K562 (cell line): ENCODE results near the gene CBL. TPM values are rescaled to one million over a fixed set of nuclear protein-coding genes. Genes with fewer than 3 reads are reported as not detected.
A peak's percentile ranks its signal among the peaks of the same experiment; 100 is the strongest.

Source experiments
- ATF7 ChIP-seq: fragments of 450-650 bp; IDR thresholded peaks from 2 replicates; pipeline ENCODE4 v1.7.1; 2014; ENCODE audit warnings: mild to moderate bottlenecking, moderate library complexity
- BRF1 ChIP-seq: IDR thresholded peaks from 3 replicates; pipeline ENCODE4 v1.6.1; 2011; ENCODE audit warnings: borderline replicate concordance, mild to moderate bottlenecking; ENCODE audit not compliant: insufficient read length; ENCODE audit errors: extremely low read depth
- CCAR2 ChIP-seq: fragments of 200-400 bp; formaldehyde crosslinking; IDR thresholded peaks from 2 replicates; pipeline ENCODE4 v1.6.1; 2017; ENCODE audit warnings: mild to moderate bottlenecking, low read depth, low read length
- CEBPB ChIP-seq: fragments of 450-650 bp; IDR thresholded peaks from 2 replicates; pipeline ENCODE4 v1.6.1; 2016; ENCODE audit warnings: missing genetic modification characterization, missing compliant biosample characterization
- MED1 ChIP-seq: sonication (generic); formaldehyde crosslinking; IDR thresholded peaks from 2 replicates; pipeline ENCODE4 v1.8.1; 2023; ENCODE audit warnings: missing genetic modification reagents, borderline replicate concordance
- MGA ChIP-seq: fragments of 450-650 bp; IDR thresholded peaks from 2 replicates; pipeline ENCODE4 v1.6.1; 2016; ENCODE audit warnings: mild to moderate bottlenecking, moderate library complexity
- PHB ChIP-seq: fragments of 250-450 bp; sonication (Bioruptor Pico); IDR thresholded peaks from 2 replicates; pipeline ENCODE4 v1.5.0; 2021
- RBM25 ChIP-seq: fragments of 200-400 bp; formaldehyde crosslinking; IDR thresholded peaks from 2 replicates; pipeline ENCODE4 v1.6.1; 2018; ENCODE audit warnings: low read length, low read depth, moderate library complexity; ENCODE audit not compliant: severe bottlenecking
- SIX5 ChIP-seq, 2 experiments: IDR thresholded peaks; 2 replicates each; pipeline ENCODE4 v1.6.1; 2011; ENCODE audit warnings: low read length in 2 of 2, borderline replicate concordance in 1 of 2, low read depth in 1 of 2, mild to moderate bottlenecking in 1 of 2, moderate library complexity in 1 of 2; ENCODE audit not compliant: insufficient read depth in 1 of 2
- SRSF1 ChIP-seq: fragments of 200-400 bp; formaldehyde crosslinking; IDR thresholded peaks from 2 replicates; pipeline ENCODE4 v1.6.1; 2017; ENCODE audit warnings: mild to moderate bottlenecking, low read depth, low read length, moderate library complexity
- TEAD2 ChIP-seq: fragments of 450-650 bp; IDR thresholded peaks from 2 replicates; pipeline ENCODE4 v1.6.1; 2016; ENCODE audit warnings: missing genetic modification characterization, control low read depth, missing compliant biosample characterization
- TFAM ChIP-seq: fragments of 250-450 bp; sonication (Bioruptor Pico); conservative IDR thresholded peaks from 2 replicates; pipeline ENCODE4 v1.5.0; 2021; ENCODE audit warnings: mild to moderate bottlenecking, moderate library complexity
- ZFP1 ChIP-seq: fragments of 450-650 bp; formaldehyde crosslinking; IDR thresholded peaks from 2 replicates; pipeline ENCODE4 v1.4.0; 2020; ENCODE audit warnings: mild to moderate bottlenecking, mixed read lengths
- ZNF212 ChIP-seq: fragments of 450-650 bp; formaldehyde crosslinking; IDR thresholded peaks from 2 replicates; pipeline ENCODE4 v1.4.0; 2020; ENCODE audit warnings: mild to moderate bottlenecking
- ZNF561 ChIP-seq: fragments of 450-650 bp; formaldehyde crosslinking; conservative IDR thresholded peaks from 2 replicates; pipeline ENCODE4 v1.4.0; 2020; ENCODE audit warnings: mild to moderate bottlenecking, moderate library complexity
- polyA plus RNA-seq, 8 experiments: library from polyadenylated mRNA; depleted of rRNA in 4 of 8; stranded (reverse) in 5 of 8; unstranded in 3 of 8; fragments of >200 nt; fragmentation: Nextera tagmentation in 2 of 8; fragmentation: Illumina TruSeq in 1 of 8; extraction: Ambion mirVana in 2 of 8; extraction: Trizol in 1 of 8; gene quantifications; 2 replicates each; pipeline versions ENCODE4 v1.2.1 to v1.2.3, GENCODE V29; 2011 to 2014; ENCODE audit warnings: inconsistent platforms in 1 of 8, missing spikeins in 1 of 8
- total RNA-seq, 7 experiments: library from RNA; depleted of rRNA in 6 of 7; stranded (reverse); fragments of >200 nt in 6 of 7; fragmentation: Illumina TruSeq in 2 of 7; extraction: Trizol in 2 of 7; gene quantifications; 2 replicates each; pipeline versions ENCODE4 v1.2.1 to v1.2.3, GENCODE V29; 2011 to 2021; ENCODE audit warnings: low replicate concordance in 1 of 7
- TF ChIP-seq, protein P1 (sequence below): fragments of 250-450 bp; sonication (Bioruptor Pico); IDR thresholded peaks from 2 replicates; pipeline ENCODE4 v1.8.0; 2022; ENCODE audit warnings: inconsistent platforms
- TF ChIP-seq, protein P2 (sequence below): fragments of 250-450 bp; sonication (Bioruptor Pico); IDR thresholded peaks from 2 replicates; pipeline ENCODE4 v1.8.0; 2021; ENCODE audit warnings: moderate library complexity, mild to moderate bottlenecking, inconsistent platforms

CBL gene
- total and polyA plus RNA-seq, 9 of the 15 experiments (the other 6 are each of a cell fraction or from before 2014, with no cell fraction given) = 3.2 to 24.9 (median 9.9) TPM

GRCh38 chr11:119258983-119259382 lies 52.8 kb downstream of the CBL start (continued):
- TF ChIP-seq RBM25 = no peak
- no peak for TF ChIP-seq TFAM
- no peak for TF ChIP-seq SRSF1
- no peak for TF ChIP-seq TEAD2 (tag)
- no peak for TF ChIP-seq PHB (CRISPR knock-in tag)
- peak; percentile 62 for TF ChIP-seq CEBPB
- TF ChIP-seq, protein P1, sequence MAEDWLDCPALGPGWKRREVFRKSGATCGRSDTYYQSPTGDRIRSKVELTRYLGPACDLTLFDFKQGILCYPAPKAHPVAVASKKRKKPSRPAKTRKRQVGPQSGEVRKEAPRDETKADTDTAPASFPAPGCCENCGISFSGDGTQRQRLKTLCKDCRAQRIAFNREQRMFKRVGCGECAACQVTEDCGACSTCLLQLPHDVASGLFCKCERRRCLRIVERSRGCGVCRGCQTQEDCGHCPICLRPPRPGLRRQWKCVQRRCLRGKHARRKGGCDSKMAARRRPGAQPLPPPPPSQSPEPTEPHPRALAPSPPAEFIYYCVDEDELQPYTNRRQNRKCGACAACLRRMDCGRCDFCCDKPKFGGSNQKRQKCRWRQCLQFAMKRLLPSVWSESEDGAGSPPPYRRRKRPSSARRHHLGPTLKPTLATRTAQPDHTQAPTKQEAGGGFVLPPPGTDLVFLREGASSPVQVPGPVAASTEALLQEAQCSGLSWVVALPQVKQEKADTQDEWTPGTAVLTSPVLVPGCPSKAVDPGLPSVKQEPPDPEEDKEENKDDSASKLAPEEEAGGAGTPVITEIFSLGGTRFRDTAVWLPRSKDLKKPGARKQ = no peak
- TF ChIP-seq, protein P2, sequence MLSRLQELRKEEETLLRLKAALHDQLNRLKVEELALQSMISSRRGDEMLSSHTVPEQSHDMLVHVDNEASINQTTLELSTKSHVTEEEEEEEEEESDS = no peak
- TF ChIP-seq MGA = no peak
- no peak for TF ChIP-seq ZNF561 (CRISPR knock-in tag)
- TF ChIP-seq MED1 = no peak
- no peak for TF ChIP-seq ZFP1
- TF ChIP-seq CCAR2 = no peak
- no peak for TF ChIP-seq ATF7
- no peak for TF ChIP-seq ZNF212 (CRISPR knock-in tag)
- TF ChIP-seq BRF1 = no peak
- no peak for TF ChIP-seq SIX5 (IDR thresholded peaks at IDR 0.05; ENCODE audit: borderline replicate concordance in 1 of 2, insufficient read depth in 1 of 2, low read depth in 1 of 2, low read length in 2 of 2)
